A673 (cell line): ENCODE results near the gene LRP1B. TPM values are rescaled to one million over a fixed set of nuclear protein-coding genes. Genes with fewer than 3 reads are reported as not detected.

Source experiments
- BruUV-seq: library from RNA; stranded (reverse); fragments of 400-500 nt; replicated peaks from 2 replicates; lab custom pipeline; 2021; lab: Mats Ljungman, UMichigan
- CTCF ChIA-PET: fragments of 300-600 bp; sonication (Branson Sonifier 250); formaldehyde crosslinking; loops from one replicate; lab custom pipeline; 2022; ENCODE audit warnings: antibody characterized with exemption; lab: Charles Lee
- POLR2A ChIA-PET: fragments of 300-600 bp; sonication (Branson Sonifier 250); formaldehyde crosslinking; loops from one replicate; lab custom pipeline; 2022; ENCODE audit warnings: antibody characterized with exemption; ENCODE audit not compliant: low non-redundant PET; lab: Charles Lee
- DNase-seq: peaks from one replicate; pipeline ENCODE4 v3.0.0-alpha.2; 2015; ENCODE audit warnings: low spot score
- H3K27ac ChIP-seq: fragments of 200-600 bp; sonication (generic); 2 replicates; pipeline ENCODE4 v1.5.1; 2016; ENCODE audit warnings: mixed run types, low read depth, mild to moderate bottlenecking, mixed read lengths, antibody characterized with exemption, low read length; ENCODE audit not compliant: poor library complexity, severe bottlenecking
- H3K27me3 ChIP-seq: fragments of 200-600 bp; sonication (generic); replicated peaks from 2 replicates; pipeline ENCODE4 v1.6.1; 2017; ENCODE audit warnings: mixed run types, low read depth, mild to moderate bottlenecking, mixed read lengths, antibody characterized with exemption, low read length; ENCODE audit not compliant: insufficient read depth, poor library complexity
- H3K36me3 ChIP-seq: fragments of 200-600 bp; sonication (generic); 2 replicates; pipeline ENCODE4 v1.6.1; 2016; ENCODE audit warnings: mixed run types, mild to moderate bottlenecking, mixed read lengths, antibody characterized with exemption, low read length; ENCODE audit not compliant: insufficient read depth, poor library complexity, severe bottlenecking
- H3K4me1 ChIP-seq: fragments of 200-600 bp; sonication (generic); 2 replicates; pipeline ENCODE4 v1.6.1; 2017; ENCODE audit warnings: mixed run types, mild to moderate bottlenecking, mixed read lengths, antibody characterized with exemption, low read length; ENCODE audit not compliant: insufficient read depth, poor library complexity, severe bottlenecking
- H3K4me3 ChIP-seq: fragments of 200-600 bp; sonication (generic); 2 replicates; pipeline ENCODE4 v1.5.1; 2016; ENCODE audit warnings: low read depth, mixed run types, mild to moderate bottlenecking, mixed read lengths, low read length; ENCODE audit not compliant: poor library complexity, severe bottlenecking
- H3K9me3 ChIP-seq: fragments of 200-600 bp; sonication (generic); 2 replicates; pipeline ENCODE4 v1.6.1; 2016; ENCODE audit warnings: mixed run types, low read depth, mild to moderate bottlenecking, mixed read lengths, antibody characterized with exemption, low read length; ENCODE audit not compliant: poor library complexity, severe bottlenecking
- CTCF ChIP-seq: fragments of 300-800, 200-600 bp; sonication (generic); conservative IDR thresholded peaks from 2 replicates; pipeline ENCODE4 v1.5.1; 2017; ENCODE audit warnings: low read depth, mild to moderate bottlenecking, antibody characterized with exemption, low read length, moderate library complexity, mixed read lengths
- EZH2 ChIP-seq: fragments of 200-600 bp; sonication (generic); IDR thresholded peaks from 2 replicates; pipeline ENCODE4 v1.6.1; 2017; ENCODE audit warnings: borderline replicate concordance, low read depth, mild to moderate bottlenecking, mixed read lengths, antibody characterized with exemption, low read length; ENCODE audit not compliant: poor library complexity, severe bottlenecking
- intact Hi-C: fragments of 100-400 bp; cut with micrococcal nuclease; formaldehyde crosslinking; loops from one replicate; pipeline ENCODE4 v1.10.0; 2022; ENCODE audit not compliant: unreplicated experiment
- total RNA-seq: library from RNA; stranded (reverse); gene quantifications from 2 replicates; pipeline ENCODE4 v1.2.3, GENCODE V29; 2021

LRP1B gene
- total RNA-seq, 1 experiment from 2014 or later: 9.9 TPM

DNA sequence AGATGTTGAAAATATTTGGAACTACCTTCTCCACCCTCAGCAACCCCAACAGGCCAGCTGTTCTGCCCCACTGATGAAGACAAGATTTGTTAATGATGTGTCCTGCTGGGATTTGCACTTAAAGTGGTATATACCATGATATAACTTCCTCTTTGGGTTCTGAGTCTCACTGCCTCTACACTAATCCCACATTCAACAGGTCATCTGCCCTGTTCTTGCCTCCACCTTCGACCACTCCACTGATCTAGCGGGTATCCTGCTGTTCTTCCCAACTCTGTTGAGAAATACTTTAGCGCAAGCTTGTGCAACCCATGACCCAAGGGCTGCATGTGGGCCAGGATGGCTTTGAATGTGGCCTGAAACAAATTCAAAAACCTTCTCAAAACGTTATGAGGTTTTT lies 72.7 kb downstream of the LRP1B start:
- H3K27ac ChIP-seq: no peak overlapping the region
- H3K4me1 ChIP-seq: no peaks in the 10 kb centered on the region
- no peak for DNase-seq
- no peaks in the 10 kb centered on the region for H3K36me3 ChIP-seq
- intact Hi-C loops: no loop called here
- no TSS peak for BruUV-seq
- TF ChIP-seq EZH2 (no peak), CTCF (no peak)
- H3K9me3 ChIP-seq: no peaks in the 10 kb centered on the region
- H3K4me3 ChIP-seq: no peak overlapping the region
- no peaks in the 10 kb centered on the region for H3K27me3 ChIP-seq
- CTCF ChIA-PET: interaction anchor here (0.6 kb wide), 1 partner anchor 33 kb away, joined by 3 read pairs; no protein-coding TSS in a partner anchor
- POLR2A ChIA-PET: no interaction called here

DNA sequence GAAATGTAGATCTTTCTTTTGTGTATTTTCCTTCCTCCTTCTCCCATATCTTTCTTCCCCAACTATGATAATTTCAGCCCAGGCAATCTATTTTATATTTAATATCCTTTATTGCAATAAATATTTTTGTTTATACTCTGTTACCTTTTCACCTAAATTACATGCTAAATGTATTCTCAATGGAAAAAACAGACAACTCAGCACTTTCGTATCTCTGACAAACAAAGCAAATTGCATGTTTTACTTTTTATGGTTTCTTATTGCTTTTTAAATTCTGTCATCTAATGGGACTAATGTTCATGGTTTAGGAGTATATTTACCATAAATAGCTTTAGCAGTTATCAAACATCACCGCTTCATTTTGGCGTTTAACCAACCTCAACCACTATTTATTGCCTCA lies 74.0 kb downstream of the LRP1B start:
- Histone ChIP-seq H3K9me3 (no peaks in the 10 kb centered on the region), H3K4me3 (no peak overlapping the region), H3K4me1 (no peaks in the 10 kb centered on the region), H3K27ac (no peak overlapping the region), H3K36me3 (no peaks in the 10 kb centered on the region), H3K27me3 (no peaks in the 10 kb centered on the region)
- TF ChIP-seq EZH2 (no peak), CTCF (no peak)
- ChIA-PET POLR2A (no interaction called here), CTCF (no interaction called here)
- intact Hi-C loops: no loop called here
- no peak for DNase-seq
- BruUV-seq: no TSS peak

GRCh38 chr2:142052220-142052863 lies 78.5 kb downstream of the LRP1B start:
- POLR2A ChIA-PET: no interaction called here
- H3K36me3 ChIP-seq: no peaks in the 10 kb centered on the region
- H3K27me3 ChIP-seq: no peaks in the 10 kb centered on the region
- no peaks in the 10 kb centered on the region for H3K9me3 ChIP-seq
- TF ChIP-seq EZH2 (no peak), CTCF (no peak)
- intact Hi-C loops: no loop called here
- CTCF ChIA-PET: no interaction called here
- H3K27ac ChIP-seq: no peak overlapping the region
- no TSS peak for BruUV-seq
- no peaks in the 10 kb centered on the region for H3K4me1 ChIP-seq
- DNase-seq: no peak
- H3K4me3 ChIP-seq: no peak overlapping the region
